ENCODE data around the gene WNT10A. TPM values are rescaled to one million over a fixed set of nuclear protein-coding genes. Genes with fewer than 3 reads are reported as not detected.

WNT10A gene
- total RNA-seq, 3 donors from 2014 or later = 0.88 to 2.9 TPM; not detected in 1

DNA sequence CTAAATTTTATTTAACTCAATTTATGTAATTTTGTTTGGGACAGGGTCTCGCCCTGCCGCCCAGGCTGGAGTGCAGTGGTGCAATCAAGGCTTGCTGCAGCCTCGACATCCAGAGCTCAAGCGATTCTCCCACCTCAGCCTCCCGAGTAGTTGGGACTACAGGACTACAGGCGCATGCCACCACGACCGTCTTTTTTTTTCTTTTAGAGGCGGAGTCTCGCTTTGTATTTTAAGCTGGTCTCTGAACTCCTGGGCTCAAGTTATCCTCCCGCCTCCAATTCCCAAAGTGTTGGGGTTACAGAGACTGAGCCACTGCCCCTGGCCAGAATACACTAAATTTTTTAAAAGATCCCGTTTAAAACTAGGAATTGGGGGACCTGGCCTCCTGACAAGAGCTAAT, 18.5 kb downstream of the WNT10A start:
- Histone ChIP-seq H3K4me3 (no peak overlapping the region), H3K27me3 (peaks cover 4 to 60% of the 10 kb centered on the region in 2 donors), H3K36me3 (no peaks in the 10 kb centered on the region), H3K4me1 (peaks cover 0 to 11% of the 10 kb centered on the region in 2 donors), H3K27ac (no peak overlapping the region), H3K9me3 (no peaks in the 10 kb centered on the region)
- TF ChIP-seq POLR2AphosphoS5 (IDR thresholded peaks at IDR 0.05) = no peak
- TF ChIP-seq, protein P1, sequence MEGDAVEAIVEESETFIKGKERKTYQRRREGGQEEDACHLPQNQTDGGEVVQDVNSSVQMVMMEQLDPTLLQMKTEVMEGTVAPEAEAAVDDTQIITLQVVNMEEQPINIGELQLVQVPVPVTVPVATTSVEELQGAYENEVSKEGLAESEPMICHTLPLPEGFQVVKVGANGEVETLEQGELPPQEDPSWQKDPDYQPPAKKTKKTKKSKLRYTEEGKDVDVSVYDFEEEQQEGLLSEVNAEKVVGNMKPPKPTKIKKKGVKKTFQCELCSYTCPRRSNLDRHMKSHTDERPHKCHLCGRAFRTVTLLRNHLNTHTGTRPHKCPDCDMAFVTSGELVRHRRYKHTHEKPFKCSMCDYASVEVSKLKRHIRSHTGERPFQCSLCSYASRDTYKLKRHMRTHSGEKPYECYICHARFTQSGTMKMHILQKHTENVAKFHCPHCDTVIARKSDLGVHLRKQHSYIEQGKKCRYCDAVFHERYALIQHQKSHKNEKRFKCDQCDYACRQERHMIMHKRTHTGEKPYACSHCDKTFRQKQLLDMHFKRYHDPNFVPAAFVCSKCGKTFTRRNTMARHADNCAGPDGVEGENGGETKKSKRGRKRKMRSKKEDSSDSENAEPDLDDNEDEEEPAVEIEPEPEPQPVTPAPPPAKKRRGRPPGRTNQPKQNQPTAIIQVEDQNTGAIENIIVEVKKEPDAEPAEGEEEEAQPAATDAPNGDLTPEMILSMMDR (IDR thresholded peaks at IDR 0.05) = no peak
- no peak for TF ChIP-seq POLR2A (IDR thresholded peaks at IDR 0.05)
- no peak for DNase-seq (ENCODE audit: low spot score in 2 of 2)
- intact Hi-C loops (cut with DNase I; ENCODE audit: low total_unique reads) = no loop called here

DNA sequence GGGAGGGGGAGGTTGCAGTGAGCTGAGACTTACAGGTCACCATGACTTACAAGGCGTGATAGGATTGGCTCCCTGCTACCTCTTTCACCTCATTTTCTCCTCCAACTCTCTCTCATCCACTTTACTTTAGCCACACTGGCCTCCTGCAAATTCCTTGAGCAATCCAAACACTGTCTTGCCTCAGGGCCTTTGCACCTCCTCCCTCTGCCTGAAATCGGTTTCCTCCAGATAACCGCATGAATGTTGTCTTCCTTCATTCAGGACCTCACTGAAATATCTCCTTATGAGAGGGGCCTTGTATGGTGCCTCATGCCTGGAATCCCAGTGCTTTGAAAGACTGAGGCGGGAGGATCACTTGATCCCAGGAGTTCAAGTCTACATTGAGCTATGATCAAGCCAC, 21.8 kb downstream of the WNT10A start:
- Histone ChIP-seq H3K36me3 (no peaks in the 10 kb centered on the region), H3K4me3 (no peak overlapping the region), H3K9me3 (no peaks in the 10 kb centered on the region), H3K27ac (no peak overlapping the region), H3K27me3 (peaks cover 2 to 33% of the 10 kb centered on the region in 2 donors), H3K4me1 (peaks cover 0 to 2% of the 10 kb centered on the region in 2 donors)
- no peak for DNase-seq (ENCODE audit: low spot score in 2 of 2)
- intact Hi-C loops (cut with DNase I; ENCODE audit: low total_unique reads) = no loop called here
- TF ChIP-seq POLR2A (IDR thresholded peaks at IDR 0.05) = no peak
- TF ChIP-seq POLR2AphosphoS5 (IDR thresholded peaks at IDR 0.05) = no peak
- TF ChIP-seq, protein P1 (IDR thresholded peaks at IDR 0.05) = no peak

DNA sequence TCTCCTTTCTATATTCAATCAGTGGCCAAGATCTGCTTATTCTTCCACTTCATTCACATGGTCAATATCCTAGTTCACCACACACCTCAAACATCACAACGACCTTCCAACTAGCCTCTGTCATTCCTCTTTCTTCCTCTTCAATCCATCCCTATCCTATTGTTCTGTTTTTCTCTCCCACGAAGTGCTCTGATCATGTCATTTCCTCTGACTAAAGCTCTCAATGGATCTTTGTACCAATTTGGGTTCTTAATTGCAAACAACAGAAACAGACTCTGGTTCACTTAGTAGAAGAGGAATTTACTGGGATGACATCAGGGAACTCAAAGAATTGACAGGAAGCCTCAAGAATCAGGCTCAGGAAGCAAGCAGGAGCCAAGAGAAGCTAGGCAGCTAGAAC, 23.5 kb downstream of the WNT10A start:
- H3K9me3 ChIP-seq = no peaks in the 10 kb centered on the region
- H3K4me1 ChIP-seq = no peaks in the 10 kb centered on the region
- no peak overlapping the region for H3K27ac ChIP-seq
- H3K27me3 ChIP-seq = peaks cover 0 to 16% of the 10 kb centered on the region in 2 donors
- TF ChIP-seq POLR2AphosphoS5 (IDR thresholded peaks at IDR 0.05) (no peak), POLR2A (IDR thresholded peaks at IDR 0.05) (no peak)
- TF ChIP-seq, protein P1 (IDR thresholded peaks at IDR 0.05) = no peak
- H3K36me3 ChIP-seq = no peaks in the 10 kb centered on the region
- no peak overlapping the region for H3K4me3 ChIP-seq
- intact Hi-C loops (cut with DNase I; ENCODE audit: low total_unique reads) = no loop called here
- DNase-seq (ENCODE audit: low spot score in 2 of 2) = no peak

DNA sequence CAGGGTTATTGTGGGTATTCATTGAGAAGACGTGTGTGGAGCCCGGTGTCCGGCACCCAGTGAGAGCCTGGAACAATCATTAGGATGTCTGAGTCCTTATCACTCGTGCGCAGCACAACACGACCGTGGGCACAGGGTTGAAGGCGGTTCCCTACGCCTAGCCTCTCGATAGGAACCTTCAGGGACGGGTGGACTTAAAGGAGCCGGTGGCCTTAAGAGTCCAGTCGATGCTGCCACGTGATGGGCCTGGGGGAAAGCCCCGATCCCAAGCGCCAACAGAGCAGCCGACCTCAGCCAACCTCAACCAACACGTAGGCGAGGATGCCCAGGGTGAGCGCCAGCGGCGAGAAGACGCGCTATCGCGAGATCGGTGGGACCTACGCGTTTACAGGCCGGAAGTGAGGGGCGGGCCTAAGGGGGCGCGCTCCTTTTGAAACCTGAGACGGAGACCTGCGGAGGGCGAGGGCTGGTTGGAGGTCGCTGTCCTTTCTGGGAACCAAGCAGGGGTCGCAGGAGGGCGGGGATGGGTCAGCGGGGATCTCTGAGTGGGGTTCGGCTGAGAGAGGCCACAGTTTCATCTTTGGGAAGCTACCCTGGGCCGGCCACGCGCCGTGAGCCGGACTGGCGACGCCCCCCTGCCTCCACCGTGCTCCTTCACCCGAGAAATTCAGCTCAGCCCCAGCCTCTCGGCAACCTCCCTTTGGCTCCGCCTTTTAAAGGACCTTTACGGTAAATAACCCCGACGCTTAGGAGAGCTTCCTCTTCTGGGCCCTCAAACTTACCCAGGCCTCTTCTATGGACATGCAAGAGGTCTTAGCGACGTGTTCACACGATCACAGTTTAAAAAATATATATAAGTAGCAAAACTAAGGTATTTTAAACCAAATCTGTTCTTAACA, 28.3 kb downstream of the WNT10A start:
- Histone ChIP-seq H3K27me3 (no peaks in the 10 kb centered on the region), H3K9me3 (no peaks in the 10 kb centered on the region), H3K4me1 (no peaks in the 10 kb centered on the region), H3K4me3 (peak overlapping the region; percentile 46 to 69 (median 61)), H3K36me3 (no peaks in the 10 kb centered on the region), H3K27ac (peak overlapping the region; percentile 13 to 36)
- peak; percentile 80 to 88 for DNase-seq (ENCODE audit: low spot score in 2 of 2)
- peak; percentile 16 to 48 (median 45) for TF ChIP-seq POLR2AphosphoS5 (IDR thresholded peaks at IDR 0.05)
- TF ChIP-seq, protein P1 (IDR thresholded peaks at IDR 0.05) = no peak
- intact Hi-C loops (cut with DNase I; ENCODE audit: low total_unique reads) = no loop called here

DNA sequence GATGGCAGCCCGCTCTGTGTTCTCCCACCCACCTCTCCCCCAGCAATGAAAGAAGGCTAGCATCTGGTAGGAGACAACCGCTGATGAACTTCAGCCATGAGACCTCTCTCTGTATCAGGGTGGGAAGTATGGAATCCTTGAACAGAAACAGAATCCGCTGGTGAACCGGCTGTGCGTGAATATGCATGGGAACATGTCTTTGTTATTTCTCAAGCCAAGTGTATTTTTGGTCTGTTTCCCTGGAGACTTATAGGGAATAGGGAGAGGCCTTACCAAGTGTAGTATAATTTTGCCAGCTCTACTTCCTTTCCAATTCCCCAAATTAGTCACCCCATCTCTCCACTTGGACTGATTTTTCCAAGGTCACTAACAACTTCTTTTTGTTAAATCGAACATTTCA, 30.1 kb downstream of the WNT10A start:
- H3K36me3 ChIP-seq = no peaks in the 10 kb centered on the region
- H3K4me3 ChIP-seq = no peak overlapping the region
- TF ChIP-seq, protein P1 (IDR thresholded peaks at IDR 0.05) = no peak
- TF ChIP-seq POLR2A (IDR thresholded peaks at IDR 0.05) (no peak), POLR2AphosphoS5 (IDR thresholded peaks at IDR 0.05) (no peak)
- H3K27me3 ChIP-seq = no peaks in the 10 kb centered on the region
- H3K9me3 ChIP-seq = no peaks in the 10 kb centered on the region
- no peaks in the 10 kb centered on the region for H3K4me1 ChIP-seq
- no peak overlapping the region for H3K27ac ChIP-seq
- intact Hi-C loops (cut with DNase I; ENCODE audit: low total_unique reads) = no loop called here
- no peak for DNase-seq (ENCODE audit: low spot score in 2 of 2)
